ENCODE results near the gene HEYL.
A peak's percentile ranks its signal among the peaks of the same experiment; 100 is the strongest.

HEYL gene

DNA sequence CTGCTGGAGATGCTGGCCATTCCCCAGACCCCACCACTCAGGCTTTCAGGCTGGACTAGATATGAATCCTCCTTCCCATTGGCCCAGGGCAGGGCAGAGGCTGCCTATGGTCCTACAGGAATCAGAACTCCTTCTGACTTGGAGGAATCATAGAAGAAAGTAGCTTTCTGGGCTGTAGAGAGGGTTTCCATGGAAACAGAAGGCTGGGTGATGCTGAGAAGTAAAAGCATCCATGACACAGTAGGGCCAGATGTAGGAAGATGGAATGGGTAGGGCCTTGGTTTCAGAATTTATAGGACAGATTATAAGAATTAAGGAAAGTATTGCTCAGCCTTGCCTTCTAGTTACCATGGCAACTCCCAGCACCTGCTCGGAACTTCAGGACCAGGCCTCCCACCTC, 23.4 kb upstream of the HEYL start:
- DNase-seq (ENCODE audit: insufficient read length): no peak
- no peak for FAIRE-seq
- TF ChIP-seq TAF1 (IDR thresholded peaks at IDR 0.05; ENCODE audit: borderline replicate concordance, low read depth, low read length) (no peak), POLR2A (IDR thresholded peaks at IDR 0.05; ENCODE audit: low read depth, low read length) (no peak), POLR2AphosphoS5 (IDR thresholded peaks at IDR 0.05; ENCODE audit: low read depth, low read length) (no peak)

DNA sequence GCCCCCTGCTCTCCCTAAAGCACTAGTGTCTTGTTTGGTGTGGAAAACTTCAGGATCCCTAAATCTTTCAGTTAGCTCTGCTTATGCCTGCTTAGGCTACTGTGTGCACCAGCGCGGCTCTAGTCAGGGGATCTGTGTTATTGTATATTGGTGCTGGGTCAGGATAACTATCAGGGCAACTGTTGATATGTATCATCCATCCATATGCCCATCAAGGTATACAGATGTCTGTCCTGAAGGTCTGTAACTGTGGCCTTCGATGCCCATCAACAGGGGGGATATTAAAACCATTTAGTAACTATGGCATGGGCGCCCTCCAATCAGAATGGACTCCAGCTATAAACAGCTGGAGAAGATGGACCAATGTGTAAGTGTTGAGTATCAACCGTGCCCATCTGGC, 20.1 kb upstream of the HEYL start:
- no peak for TF ChIP-seq POLR2A (IDR thresholded peaks at IDR 0.05; ENCODE audit: low read depth, low read length)
- TF ChIP-seq POLR2AphosphoS5 (IDR thresholded peaks at IDR 0.05; ENCODE audit: low read depth, low read length): no peak
- TF ChIP-seq TAF1 (IDR thresholded peaks at IDR 0.05; ENCODE audit: borderline replicate concordance, low read depth, low read length): no peak
- FAIRE-seq (no peak), DNase-seq (ENCODE audit: insufficient read length) (no peak)

GRCh38 chr1:39659110-39659509, 19.7 kb upstream of the HEYL start:
- no peak for TF ChIP-seq POLR2AphosphoS5 (IDR thresholded peaks at IDR 0.05; ENCODE audit: low read depth, low read length)
- FAIRE-seq (no peak), DNase-seq (ENCODE audit: insufficient read length) (no peak)

DNA sequence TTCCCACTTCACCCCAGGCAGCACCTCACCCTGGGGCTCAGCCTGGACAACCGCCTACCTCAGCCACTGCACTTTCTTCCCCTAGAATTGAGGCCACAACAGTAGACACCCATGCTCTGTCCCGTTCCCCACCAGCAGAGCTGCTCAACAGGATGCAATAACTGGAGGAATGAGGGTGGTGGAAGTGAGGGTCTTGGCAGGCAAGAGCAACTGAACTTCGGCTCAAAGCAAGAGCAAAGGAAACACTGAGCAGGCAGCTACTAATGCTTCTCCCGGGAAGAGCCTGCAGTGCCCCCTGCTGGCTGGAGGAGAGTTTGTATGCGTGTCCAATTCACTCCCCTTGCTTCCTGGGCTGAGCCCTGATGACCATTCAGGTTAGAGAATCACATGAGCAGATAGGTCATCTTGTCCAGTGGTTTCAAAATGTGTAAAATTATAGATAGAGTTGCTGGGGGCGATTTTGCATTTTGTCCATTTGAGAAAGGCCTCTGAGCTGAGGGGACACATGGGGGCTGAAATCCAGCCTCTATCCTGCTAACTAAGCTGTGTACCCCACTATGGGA, 18.6 kb upstream of the HEYL start:
- FAIRE-seq (peak; percentile 95), DNase-seq (ENCODE audit: insufficient read length) (peak; percentile 44)
- TF ChIP-seq TAF1 (IDR thresholded peaks at IDR 0.05; ENCODE audit: borderline replicate concordance, low read depth, low read length) (no peak), POLR2A (IDR thresholded peaks at IDR 0.05; ENCODE audit: low read depth, low read length) (no peak), POLR2AphosphoS5 (IDR thresholded peaks at IDR 0.05; ENCODE audit: low read depth, low read length) (no peak)

DNA sequence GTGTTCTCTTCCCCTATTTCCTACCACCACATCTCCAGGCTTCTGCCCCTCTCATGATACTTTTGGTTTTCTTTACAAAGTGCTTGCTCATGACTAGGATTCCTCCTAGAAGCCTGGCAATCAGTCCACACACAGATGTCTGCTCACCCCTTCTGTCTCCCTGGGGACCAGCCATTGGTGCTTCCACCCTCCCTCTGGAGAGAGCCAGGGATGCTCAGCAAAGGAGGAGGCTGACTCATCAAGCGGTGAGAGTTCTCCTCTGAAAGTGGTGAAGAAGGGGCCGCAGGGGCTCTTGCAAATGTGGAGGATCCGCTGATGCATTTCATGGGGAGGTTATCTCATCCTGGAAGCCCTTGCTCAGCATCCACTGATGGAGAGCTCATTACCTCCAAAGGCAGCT, 18.0 kb upstream of the HEYL start:
- TF ChIP-seq POLR2A (IDR thresholded peaks at IDR 0.05; ENCODE audit: low read depth, low read length) (no peak), POLR2AphosphoS5 (IDR thresholded peaks at IDR 0.05; ENCODE audit: low read depth, low read length) (no peak)
- no peak for FAIRE-seq
- no peak for DNase-seq (ENCODE audit: insufficient read length)

GRCh38 chr1:39656391-39656790, 16.9 kb upstream of the HEYL start:
- TF ChIP-seq POLR2A (IDR thresholded peaks at IDR 0.05; ENCODE audit: low read depth, low read length) (no peak), POLR2AphosphoS5 (IDR thresholded peaks at IDR 0.05; ENCODE audit: low read depth, low read length) (no peak), TAF1 (IDR thresholded peaks at IDR 0.05; ENCODE audit: borderline replicate concordance, low read depth, low read length) (no peak)
- FAIRE-seq (no peak), DNase-seq (ENCODE audit: insufficient read length) (no peak)

DNA sequence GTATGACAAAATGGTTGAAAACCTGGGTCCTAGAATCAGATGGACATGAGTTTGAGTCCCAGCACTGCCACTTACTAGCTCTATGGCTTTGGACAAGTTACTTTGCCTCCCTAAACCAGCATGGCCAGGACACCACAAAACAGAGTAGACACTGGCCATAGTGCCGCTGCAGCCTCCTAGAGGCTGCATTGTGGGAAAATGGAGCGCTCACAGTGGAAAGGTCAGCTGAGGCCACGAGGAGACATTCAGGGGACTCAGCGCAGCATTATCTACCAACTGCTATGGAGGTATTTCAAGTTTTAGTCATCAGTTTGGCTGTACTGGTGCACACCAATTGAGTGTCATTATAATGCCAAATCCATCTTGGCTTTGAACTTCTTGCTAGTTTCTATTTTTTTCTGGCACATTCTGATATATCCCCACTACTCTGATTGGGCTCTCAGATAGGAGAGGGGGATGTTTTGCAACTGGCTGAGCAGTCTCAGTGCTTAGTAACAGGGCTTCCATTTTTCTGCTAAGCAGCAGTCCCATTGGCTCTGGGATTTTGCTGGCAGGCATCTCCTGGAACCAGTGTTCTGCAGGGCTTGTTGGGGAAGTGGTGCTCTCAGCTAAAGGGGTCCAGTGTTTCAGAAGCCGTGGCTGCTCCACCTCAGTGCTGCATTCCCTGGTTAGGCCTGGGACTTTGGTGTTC, 16.3 kb upstream of the HEYL start:
- TF ChIP-seq POLR2A (IDR thresholded peaks at IDR 0.05; ENCODE audit: low read depth, low read length): no peak
- TF ChIP-seq TAF1 (IDR thresholded peaks at IDR 0.05; ENCODE audit: borderline replicate concordance, low read depth, low read length): no peak
- TF ChIP-seq POLR2AphosphoS5 (IDR thresholded peaks at IDR 0.05; ENCODE audit: low read depth, low read length): no peak
- DNase-seq (ENCODE audit: insufficient read length) (no peak), FAIRE-seq (no peak)

- FAIRE-seq (no peak), DNase-seq (ENCODE audit: insufficient read length) (no peak)
- TF ChIP-seq TAF1 (IDR thresholded peaks at IDR 0.05; ENCODE audit: borderline replicate concordance, low read depth, low read length): no peak
- TF ChIP-seq POLR2A (IDR thresholded peaks at IDR 0.05; ENCODE audit: low read depth, low read length): no peak
- TF ChIP-seq POLR2AphosphoS5 (IDR thresholded peaks at IDR 0.05; ENCODE audit: low read depth, low read length): no peak
These were observed 14.8 kb upstream of the HEYL start for GRCh38 chr1:39654291-39654690.

GRCh38 chr1:39653546-39654031, 14.1 kb upstream of the HEYL start:
- TF ChIP-seq TAF1 (IDR thresholded peaks at IDR 0.05; ENCODE audit: borderline replicate concordance, low read depth, low read length) (no peak), POLR2A (IDR thresholded peaks at IDR 0.05; ENCODE audit: low read depth, low read length) (no peak), POLR2AphosphoS5 (IDR thresholded peaks at IDR 0.05; ENCODE audit: low read depth, low read length) (no peak)
- peak; percentile 97 for FAIRE-seq
- DNase-seq (ENCODE audit: insufficient read length): no peak

- FAIRE-seq (no peak), DNase-seq (ENCODE audit: insufficient read length) (no peak)
- no peak for TF ChIP-seq TAF1 (IDR thresholded peaks at IDR 0.05; ENCODE audit: borderline replicate concordance, low read depth, low read length)
These were observed 13.1 kb upstream of the HEYL start for GRCh38 chr1:39652554-39652953.

DNA sequence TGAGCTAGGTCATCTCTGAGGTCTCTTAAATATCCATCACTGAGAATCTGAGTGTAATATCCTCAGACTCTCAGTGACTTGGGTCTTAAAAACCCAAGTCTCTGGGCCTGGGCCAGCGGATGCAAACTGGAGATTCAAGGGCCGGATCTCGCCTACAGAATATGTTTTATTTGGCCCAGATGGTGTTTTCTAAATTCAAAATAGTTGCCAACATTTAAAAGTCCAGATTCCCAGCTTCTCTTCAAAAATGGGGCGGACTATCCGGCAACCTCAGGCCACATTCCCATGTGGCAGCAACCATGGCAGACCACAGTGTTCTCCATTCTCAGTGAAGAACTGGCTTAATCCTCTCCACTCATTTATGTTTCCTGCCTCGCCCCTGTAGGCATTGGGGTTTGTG, 12.7 kb upstream of the HEYL start:
- no peak for FAIRE-seq
- TF ChIP-seq POLR2AphosphoS5 (IDR thresholded peaks at IDR 0.05; ENCODE audit: low read depth, low read length) (no peak), TAF1 (IDR thresholded peaks at IDR 0.05; ENCODE audit: borderline replicate concordance, low read depth, low read length) (no peak), POLR2A (IDR thresholded peaks at IDR 0.05; ENCODE audit: low read depth, low read length) (no peak)
- DNase-seq (ENCODE audit: insufficient read length): no peak

- TF ChIP-seq TAF1 (IDR thresholded peaks at IDR 0.05; ENCODE audit: borderline replicate concordance, low read depth, low read length) (no peak), POLR2A (IDR thresholded peaks at IDR 0.05; ENCODE audit: low read depth, low read length) (no peak), POLR2AphosphoS5 (IDR thresholded peaks at IDR 0.05; ENCODE audit: low read depth, low read length) (no peak)
- FAIRE-seq: no peak
- DNase-seq (ENCODE audit: insufficient read length): no peak
These were observed 11.0 kb upstream of the HEYL start for GRCh38 chr1:39650431-39650830.
